NCI-H1694 treated with DMSO at 0.1 percent for 48 hours (cell line): ENCODE data around the gene ZSWIM5.

ENCODE experiments used
- DNase-seq: peaks from one replicate; lab custom pipeline; 2025; lab: John Stamatoyannopoulos, UW

The ZSWIM5 gene

GRCh38 chr1:45018599-45019230 lies 187.7 kb downstream of the ZSWIM5 start:
- DNase-seq = peak; percentile 92

- DNase-seq = no peak
Measured at GRCh38 chr1:45016767-45017166, 189.6 kb downstream of the ZSWIM5 start.

- no peak for DNase-seq
Measured at GRCh38 chr1:45016090-45016697, 190.2 kb downstream of the ZSWIM5 start.

GRCh38 chr1:45015683-45016082 lies 190.7 kb downstream of the ZSWIM5 start:
- DNase-seq = no peak

GRCh38 chr1:45014321-45015028 lies 191.9 kb downstream of the ZSWIM5 start:
- peak; percentile 76 for DNase-seq

GRCh38 chr1:45013551-45014209 lies 192.7 kb downstream of the ZSWIM5 start:
- no peak for DNase-seq

GRCh38 chr1:45012639-45013278 lies 193.6 kb downstream of the ZSWIM5 start:
- no peak for DNase-seq

GRCh38 chr1:45011837-45012638 lies 194.4 kb downstream of the ZSWIM5 start, which contains the start of gene UROD:
Gene UROD, plus strand, starts transcription at chr1:45012254. Its CDS starts 12 bp downstream, at chr1:45012266.
- DNase-seq = peak; percentile 96

- peak; percentile 62 for DNase-seq
Measured at GRCh38 chr1:45010855-45011811, 195.3 kb downstream of the ZSWIM5 start, which contains the start of gene HECTD3. Gene HECTD3, minus strand, starts transcription at chr1:45011324. Its CDS starts 67 bp downstream, at chr1:45011257.

- peak; percentile 7 for DNase-seq
Measured at GRCh38 chr1:45009956-45010854, 196.2 kb downstream of the ZSWIM5 start.

- DNase-seq = no peak
Measured at GRCh38 chr1:45009296-45009865, 197.0 kb downstream of the ZSWIM5 start.

- no peak for DNase-seq
Measured at GRCh38 chr1:45008516-45008915, 197.9 kb downstream of the ZSWIM5 start.

GRCh38 chr1:45008076-45008475 lies 198.3 kb downstream of the ZSWIM5 start:
- DNase-seq = no peak

- no peak for DNase-seq
Measured at GRCh38 chr1:45007311-45007710, 199.1 kb downstream of the ZSWIM5 start.

GRCh38 chr1:45005761-45006160 lies 200.6 kb downstream of the ZSWIM5 start:
- no peak for DNase-seq

- no peak for DNase-seq
Measured at GRCh38 chr1:45004281-45004920, 202.0 kb downstream of the ZSWIM5 start.

- no peak for DNase-seq
Measured at GRCh38 chr1:45003741-45004140, 202.7 kb downstream of the ZSWIM5 start.
